Measurements from ENCODE around the gene IL23R.

The IL23R gene, protein sequence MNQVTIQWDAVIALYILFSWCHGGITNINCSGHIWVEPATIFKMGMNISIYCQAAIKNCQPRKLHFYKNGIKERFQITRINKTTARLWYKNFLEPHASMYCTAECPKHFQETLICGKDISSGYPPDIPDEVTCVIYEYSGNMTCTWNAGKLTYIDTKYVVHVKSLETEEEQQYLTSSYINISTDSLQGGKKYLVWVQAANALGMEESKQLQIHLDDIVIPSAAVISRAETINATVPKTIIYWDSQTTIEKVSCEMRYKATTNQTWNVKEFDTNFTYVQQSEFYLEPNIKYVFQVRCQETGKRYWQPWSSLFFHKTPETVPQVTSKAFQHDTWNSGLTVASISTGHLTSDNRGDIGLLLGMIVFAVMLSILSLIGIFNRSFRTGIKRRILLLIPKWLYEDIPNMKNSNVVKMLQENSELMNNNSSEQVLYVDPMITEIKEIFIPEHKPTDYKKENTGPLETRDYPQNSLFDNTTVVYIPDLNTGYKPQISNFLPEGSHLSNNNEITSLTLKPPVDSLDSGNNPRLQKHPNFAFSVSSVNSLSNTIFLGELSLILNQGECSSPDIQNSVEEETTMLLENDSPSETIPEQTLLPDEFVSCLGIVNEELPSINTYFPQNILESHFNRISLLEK

GRCh38 chr1:67166196-67166595, at the start of gene IL23R:
TSS of gene IL23R (plus strand) at chr1:67166454. CDS start at chr1:67168121, 1,667 bp downstream.
- TF ChIP-seq, protein P1, sequence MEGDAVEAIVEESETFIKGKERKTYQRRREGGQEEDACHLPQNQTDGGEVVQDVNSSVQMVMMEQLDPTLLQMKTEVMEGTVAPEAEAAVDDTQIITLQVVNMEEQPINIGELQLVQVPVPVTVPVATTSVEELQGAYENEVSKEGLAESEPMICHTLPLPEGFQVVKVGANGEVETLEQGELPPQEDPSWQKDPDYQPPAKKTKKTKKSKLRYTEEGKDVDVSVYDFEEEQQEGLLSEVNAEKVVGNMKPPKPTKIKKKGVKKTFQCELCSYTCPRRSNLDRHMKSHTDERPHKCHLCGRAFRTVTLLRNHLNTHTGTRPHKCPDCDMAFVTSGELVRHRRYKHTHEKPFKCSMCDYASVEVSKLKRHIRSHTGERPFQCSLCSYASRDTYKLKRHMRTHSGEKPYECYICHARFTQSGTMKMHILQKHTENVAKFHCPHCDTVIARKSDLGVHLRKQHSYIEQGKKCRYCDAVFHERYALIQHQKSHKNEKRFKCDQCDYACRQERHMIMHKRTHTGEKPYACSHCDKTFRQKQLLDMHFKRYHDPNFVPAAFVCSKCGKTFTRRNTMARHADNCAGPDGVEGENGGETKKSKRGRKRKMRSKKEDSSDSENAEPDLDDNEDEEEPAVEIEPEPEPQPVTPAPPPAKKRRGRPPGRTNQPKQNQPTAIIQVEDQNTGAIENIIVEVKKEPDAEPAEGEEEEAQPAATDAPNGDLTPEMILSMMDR (IDR thresholded peaks at IDR 0.05; ENCODE audit: insufficient read depth, missing control alignments) = no peak
- DNase-seq (ENCODE audit: insufficient read length, low spot score) = no peak
- FAIRE-seq = no peak

DNA sequence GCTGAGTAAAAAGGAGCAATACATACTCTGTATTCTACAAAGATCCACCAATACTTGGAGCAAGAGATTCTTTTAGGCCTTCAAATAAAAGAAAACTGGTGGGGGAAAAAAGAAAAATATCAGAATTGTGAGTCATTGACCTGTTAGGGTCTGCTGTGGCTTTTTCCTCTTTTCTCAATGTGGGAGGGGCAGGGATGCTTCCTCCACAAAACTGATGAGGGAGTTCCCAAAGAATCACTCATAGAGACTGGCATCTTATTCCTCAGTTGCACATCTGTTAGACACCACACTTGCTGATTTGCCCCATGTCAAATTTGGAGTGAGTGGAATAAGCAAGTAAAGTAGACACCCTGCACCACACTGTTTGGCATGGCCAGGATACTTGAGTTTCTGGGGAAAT, 48.1 kb upstream of the IL23R start:
- DNase-seq (ENCODE audit: insufficient read length, low spot score) (no peak), FAIRE-seq (no peak)
- TF ChIP-seq, protein P1 (IDR thresholded peaks at IDR 0.05; ENCODE audit: insufficient read depth, missing control alignments) = no peak

DNA sequence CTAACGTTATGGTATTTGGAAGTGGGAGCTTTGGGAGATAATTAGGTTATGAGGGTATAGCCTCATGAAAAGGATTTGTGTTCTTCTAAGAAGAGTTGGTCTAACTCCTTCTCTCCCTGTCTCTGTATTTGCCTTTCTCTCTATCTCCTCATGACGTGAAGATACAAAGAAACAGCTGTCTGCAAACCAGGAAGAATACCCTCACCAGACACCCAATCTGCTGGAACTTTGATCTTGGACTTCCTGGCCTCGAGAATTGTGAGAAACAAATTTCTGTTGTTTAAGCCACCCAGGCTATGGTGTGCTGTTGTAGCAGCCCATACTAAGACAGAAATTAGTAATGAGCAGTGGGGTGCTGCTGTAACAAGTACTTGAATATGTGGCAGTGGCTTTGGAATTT, 47.6 kb upstream of the IL23R start:
- FAIRE-seq (no peak), DNase-seq (ENCODE audit: insufficient read length, low spot score) (no peak)
- TF ChIP-seq, protein P1 (IDR thresholded peaks at IDR 0.05; ENCODE audit: insufficient read depth, missing control alignments) = no peak

GRCh38 chr1:67120855-67121619, 45.2 kb upstream of the IL23R start:
- FAIRE-seq (no peak), DNase-seq (ENCODE audit: insufficient read length, low spot score) (no peak)
- TF ChIP-seq, protein P1 (IDR thresholded peaks at IDR 0.05; ENCODE audit: insufficient read depth, missing control alignments) = no peak

DNA sequence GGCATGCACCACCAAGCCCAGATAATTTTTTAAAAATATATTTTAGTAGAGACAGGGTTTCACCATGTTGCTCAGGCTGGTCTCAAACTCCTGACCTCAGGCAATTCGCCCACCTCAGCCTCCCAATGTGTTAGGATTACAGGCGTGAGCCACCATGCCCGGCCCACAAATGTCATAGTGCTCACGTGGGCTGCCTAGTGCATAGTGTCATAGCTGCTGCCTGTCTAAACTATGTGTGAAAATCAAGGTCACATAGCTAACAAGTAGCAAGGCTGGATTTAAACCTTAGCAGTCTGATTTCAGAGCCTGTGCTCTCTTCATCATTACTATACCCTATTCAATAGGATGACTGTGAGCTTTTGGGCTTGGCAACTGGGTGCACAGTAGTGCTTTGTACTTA, 41.8 kb upstream of the IL23R start:
- FAIRE-seq = no peak
- DNase-seq (ENCODE audit: insufficient read length, low spot score) = no peak
- TF ChIP-seq, protein P1 (IDR thresholded peaks at IDR 0.05; ENCODE audit: insufficient read depth, missing control alignments) = no peak

GRCh38 chr1:67126111-67126746, 40.0 kb upstream of the IL23R start:
- FAIRE-seq = no peak
- DNase-seq (ENCODE audit: insufficient read length, low spot score) = no peak
- TF ChIP-seq, protein P1 (IDR thresholded peaks at IDR 0.05; ENCODE audit: insufficient read depth, missing control alignments) = no peak

Data from D721Med (cell line).